22Rv1 (cell line): Measurements from ENCODE around the gene TMIGD1.

Experiments used
- H3K27ac ChIP-seq: fragments of 450-650 bp; 2 replicates; pipeline ENCODE4 v1.5.1; 2017
- CTCF ChIP-seq: fragments of 450-650 bp; IDR thresholded peaks from 2 replicates; pipeline ENCODE4 v1.5.1; 2017; ENCODE audit warnings: mild to moderate bottlenecking
- ZFX ChIP-seq: fragments of 450-650 bp; IDR thresholded peaks from 2 replicates; pipeline ENCODE4 v1.6.1; 2017; ENCODE audit warnings: antibody characterized with exemption, borderline replicate concordance

Gene TMIGD1

GRCh38 chr17:30339086-30339485 is 5.2 kb upstream of the TMIGD1 start:
- H3K27ac ChIP-seq = no peak overlapping the region
- no peak for TF ChIP-seq CTCF
- no peak for TF ChIP-seq ZFX

- TF ChIP-seq CTCF (no peak), ZFX (no peak)
- no peak overlapping the region for H3K27ac ChIP-seq
These were observed 3.6 kb upstream of the TMIGD1 start for GRCh38 chr17:30337393-30337999.

- H3K27ac ChIP-seq = no peak overlapping the region
- no peak for TF ChIP-seq ZFX
- peak; percentile 91 for TF ChIP-seq CTCF
These were observed 2.7 kb upstream of the TMIGD1 start for GRCh38 chr17:30336369-30337171.

- H3K27ac ChIP-seq = no peak overlapping the region
- TF ChIP-seq ZFX = no peak
- no peak for TF ChIP-seq CTCF
These were observed 564 bp upstream of the TMIGD1 start for GRCh38 chr17:30334421-30334820.

- TF ChIP-seq CTCF (no peak), ZFX (no peak)
- no peak overlapping the region for H3K27ac ChIP-seq
These were observed 1.8 kb downstream of the TMIGD1 start for GRCh38 chr17:30332057-30332542.

GRCh38 chr17:30326809-30327208 is 7.0 kb downstream of the TMIGD1 start:
- no peak overlapping the region for H3K27ac ChIP-seq
- TF ChIP-seq CTCF (no peak), ZFX (no peak)

GRCh38 chr17:30324723-30325122 is 9.1 kb downstream of the TMIGD1 start:
- H3K27ac ChIP-seq = no peak overlapping the region
- TF ChIP-seq ZFX (no peak), CTCF (no peak)
